GM12892 (cell line): ENCODE results near the gene RBM45.
"Not testable (repeated sequence)": the region's sequence is repeated elsewhere in the genome, so short reads cannot be mapped to it uniquely, and the experiment has no call there.

ENCODE experiments used
- DNase-seq: peaks from one replicate; pipeline ENCODE4 v3.0.0; 2011; ENCODE audit not compliant: insufficient read length
- FAIRE-seq: peaks from 2 replicates; lab custom pipeline; 2011; peaks lifted over from hg19 to GRCh38; lab: Jason Lieb, UNC
- POLR2A ChIP-seq: IDR thresholded peaks from 2 replicates; pipeline ENCODE4 v1.6.1; 2011; ENCODE audit warnings: low read depth, low read length, control low read depth
- POLR2AphosphoS5 ChIP-seq: IDR thresholded peaks from 2 replicates; pipeline ENCODE4 v1.6.1; 2011; ENCODE audit warnings: low read depth, low read length, control low read depth
- TAF1 ChIP-seq: IDR thresholded peaks from 2 replicates; pipeline ENCODE4 v1.6.1; 2011; ENCODE audit warnings: low read depth, mild to moderate bottlenecking, control low read depth, low read length, borderline replicate concordance

RBM45 gene

DNA sequence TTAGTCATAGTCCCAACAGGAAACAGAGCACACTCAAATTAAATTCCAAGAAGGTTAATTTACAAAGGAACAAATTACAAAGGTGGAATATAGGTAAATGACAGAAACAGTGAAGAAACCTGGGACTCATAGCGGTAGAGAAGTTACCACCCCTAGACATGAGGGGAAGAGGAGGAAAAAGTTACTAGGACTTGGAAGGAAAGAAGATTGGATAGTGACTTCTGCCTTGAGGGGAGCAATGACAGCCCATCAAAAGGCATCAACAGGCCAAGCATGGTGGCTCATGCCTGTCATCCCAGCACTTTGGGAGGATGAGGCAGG lies 37.3 kb upstream of the RBM45 start:
- DNase-seq (no peak), FAIRE-seq (no peak)
- TF ChIP-seq POLR2A (no peak), POLR2AphosphoS5 (no peak), TAF1 (no peak)

DNA sequence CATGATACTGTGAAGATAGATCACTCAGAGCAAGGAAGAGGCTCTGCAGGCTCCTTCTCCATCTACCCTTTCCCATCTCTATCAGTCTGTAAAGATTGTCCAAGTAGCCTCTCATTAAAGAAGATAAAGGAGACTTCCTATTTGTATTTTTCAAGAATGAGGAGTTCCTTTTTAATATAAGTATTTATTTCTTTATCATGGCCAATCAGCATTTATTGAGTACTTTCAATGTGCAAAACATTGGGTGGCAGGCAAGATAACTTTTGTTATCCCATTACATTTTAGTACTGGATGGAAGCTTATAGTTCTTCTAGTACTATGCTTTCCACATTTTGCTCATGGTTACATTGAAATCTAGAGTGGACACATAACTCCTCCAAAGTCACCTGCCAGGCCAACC lies 36.1 kb upstream of the RBM45 start:
- TF ChIP-seq POLR2AphosphoS5 (no peak), POLR2A (no peak), TAF1 (no peak)
- FAIRE-seq (no peak), DNase-seq (no peak)

GRCh38 chr2:178079279-178079678 lies 33.0 kb upstream of the RBM45 start:
- FAIRE-seq, DNase-seq: not testable (repeated sequence)

DNA sequence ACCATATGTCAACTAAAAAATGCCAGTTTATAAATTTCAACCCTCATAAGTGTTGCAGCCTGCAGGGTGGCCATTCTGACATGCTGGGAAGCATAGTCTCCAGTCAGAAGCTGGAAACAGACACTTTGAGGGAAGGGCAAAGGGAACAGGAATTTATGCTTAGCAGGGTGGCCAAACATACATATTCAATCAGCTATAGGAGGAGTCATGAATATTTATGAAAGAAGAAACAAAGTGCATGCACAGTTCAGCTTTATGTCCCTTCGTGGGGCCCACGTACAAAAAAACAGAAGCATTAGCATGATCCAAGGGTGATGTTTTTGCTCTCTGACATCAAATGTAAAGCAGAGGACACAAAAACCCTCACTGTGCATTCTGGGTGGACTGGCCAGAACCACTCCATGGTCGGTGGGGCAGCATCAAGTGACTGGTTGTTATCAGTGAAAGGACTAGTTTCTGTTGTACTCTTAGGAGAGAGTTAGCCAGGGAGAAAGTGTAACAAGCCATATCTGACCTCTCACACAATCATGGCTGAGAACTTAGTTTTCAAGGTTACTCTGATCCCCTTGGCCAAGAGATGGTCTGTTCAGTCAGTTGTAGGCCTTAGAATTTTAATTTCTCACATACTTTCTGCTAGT lies 29.7 kb upstream of the RBM45 start:
- FAIRE-seq: peak; percentile 38
- no peak for TF ChIP-seq POLR2A
- no peak for TF ChIP-seq POLR2AphosphoS5
- no peak for TF ChIP-seq TAF1
- no peak for DNase-seq

- DNase-seq: no peak
- TF ChIP-seq TAF1 (no peak), POLR2AphosphoS5 (no peak), POLR2A (no peak)
- FAIRE-seq: no peak
These were observed 28.0 kb upstream of the RBM45 start for GRCh38 chr2:178084273-178084672.

- FAIRE-seq (no peak), DNase-seq (no peak)
- no peak for TF ChIP-seq POLR2AphosphoS5
- no peak for TF ChIP-seq TAF1
- TF ChIP-seq POLR2A: no peak
These were observed 23.4 kb upstream of the RBM45 start for GRCh38 chr2:178088774-178089270.

GRCh38 chr2:178093471-178093870 lies 18.8 kb upstream of the RBM45 start:
- FAIRE-seq (no peak), DNase-seq (no peak)
- no peak for TF ChIP-seq POLR2AphosphoS5
- no peak for TF ChIP-seq POLR2A
- no peak for TF ChIP-seq TAF1

DNA sequence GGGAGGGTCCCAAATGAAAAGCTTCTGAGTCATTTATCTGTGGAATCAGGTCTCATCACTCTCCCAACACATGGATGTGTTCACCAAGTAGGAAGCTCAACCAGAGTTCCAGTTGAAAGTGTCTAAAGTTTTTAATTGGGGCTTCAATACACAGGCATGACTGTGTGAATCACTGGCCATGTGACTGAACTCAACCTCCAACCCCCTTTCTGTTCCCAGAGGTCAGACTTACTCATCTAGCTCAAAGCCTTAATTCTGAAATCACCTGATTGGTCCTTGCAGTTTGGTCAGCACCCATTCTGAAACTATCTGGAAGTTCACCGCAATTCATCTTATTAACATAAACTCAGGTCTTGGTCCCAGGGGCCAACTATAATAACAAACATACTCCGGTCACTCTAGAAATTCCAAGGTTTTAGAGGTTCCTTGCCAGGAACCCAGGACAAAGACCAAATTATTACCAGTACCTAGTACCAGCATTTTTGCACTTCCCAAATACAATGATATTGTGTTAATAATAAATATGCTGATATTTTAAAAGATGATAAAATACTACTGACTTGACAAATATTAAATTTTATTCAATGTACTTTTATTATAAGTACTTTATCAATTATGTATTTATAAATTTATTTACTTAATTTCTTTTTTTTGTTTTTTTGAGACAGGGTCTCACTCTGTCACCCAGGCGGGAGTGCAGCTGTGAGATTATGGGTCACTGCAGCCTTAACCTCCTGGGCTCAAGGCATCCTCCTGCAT lies 10.7 kb upstream of the RBM45 start:
- TF ChIP-seq TAF1 (no peak), POLR2AphosphoS5 (no peak), POLR2A (no peak)
- FAIRE-seq (no peak), DNase-seq (no peak)

DNA sequence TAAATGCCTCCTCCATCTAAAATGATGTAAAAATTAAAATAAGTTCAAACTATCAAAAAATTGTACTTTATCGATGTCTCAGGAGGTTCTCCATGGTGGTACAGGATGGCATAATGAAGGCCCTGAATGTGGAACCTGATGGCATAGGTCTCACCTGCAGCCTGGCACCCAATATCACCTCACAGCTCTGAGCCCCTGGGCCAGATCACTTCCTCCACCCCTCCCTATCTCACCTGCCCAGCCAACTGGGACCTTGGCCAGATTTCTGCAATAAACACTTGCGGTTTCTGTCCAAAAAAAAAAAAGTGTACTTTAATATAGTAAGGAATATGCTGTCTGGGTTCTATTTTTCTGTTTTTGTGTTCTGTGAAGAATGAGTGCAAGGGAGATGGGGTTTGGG lies 6.7 kb upstream of the RBM45 start:
- DNase-seq (no peak), FAIRE-seq (no peak)
- TF ChIP-seq POLR2A: no peak
- TF ChIP-seq TAF1: no peak
- TF ChIP-seq POLR2AphosphoS5: no peak

GRCh38 chr2:178106053-178106452 lies 6.2 kb upstream of the RBM45 start:
- no peak for FAIRE-seq
- no peak for DNase-seq
- TF ChIP-seq POLR2AphosphoS5: no peak
- TF ChIP-seq TAF1: no peak
- no peak for TF ChIP-seq POLR2A

DNA sequence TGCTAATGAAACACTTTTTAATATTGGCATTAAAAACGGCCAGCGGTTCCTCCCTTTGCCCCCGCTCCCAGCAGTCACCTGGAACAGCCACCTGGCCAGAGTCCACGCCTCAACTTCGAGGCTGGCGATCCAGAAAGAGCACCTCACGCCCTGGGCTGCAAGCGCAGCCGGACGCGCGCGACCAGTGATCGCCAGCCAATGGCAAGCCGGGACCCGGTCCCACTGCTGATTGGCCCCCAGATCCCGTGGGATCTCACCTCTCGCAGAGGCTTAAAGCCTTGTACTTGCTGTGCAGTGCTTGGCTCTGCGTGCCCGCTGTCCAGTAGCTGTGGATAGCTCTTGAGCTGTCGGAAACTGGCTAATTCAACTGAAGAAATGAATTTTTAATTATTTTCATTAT lies 4.1 kb upstream of the RBM45 start:
- FAIRE-seq (no peak), DNase-seq (no peak)
- TF ChIP-seq POLR2AphosphoS5 (no peak), POLR2A (no peak), TAF1 (no peak)

DNA sequence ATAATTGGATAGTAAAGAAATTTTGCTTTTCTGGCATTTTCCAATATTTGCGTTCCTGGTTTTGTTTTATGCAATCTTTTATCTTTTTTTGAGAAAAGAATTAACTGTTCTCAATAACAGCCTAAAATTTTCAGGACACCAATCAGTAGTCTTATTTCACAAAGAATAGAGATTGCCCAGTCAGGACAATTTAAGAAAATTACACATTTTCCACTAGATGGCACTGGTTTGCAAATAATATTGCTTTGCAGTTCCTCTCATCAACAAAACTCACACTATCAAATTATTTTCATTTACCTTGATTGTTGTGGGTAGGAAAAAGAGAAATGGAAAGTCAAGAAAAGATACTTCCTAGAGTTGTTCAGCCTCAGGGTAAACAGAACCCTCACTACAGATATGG lies 2.4 kb upstream of the RBM45 start:
- FAIRE-seq: no peak
- TF ChIP-seq POLR2A (no peak), TAF1 (no peak), POLR2AphosphoS5 (no peak)
- DNase-seq: no peak
